ENCODE measurements around the gene INVS.
A peak's percentile ranks its signal among the peaks of the same experiment; 100 is the strongest.
"Not testable (repeated sequence)": the region's sequence is repeated elsewhere in the genome, so short reads cannot be mapped to it uniquely, and the experiment has no call there.

INVS gene

GRCh38 chr9:100074093-100074492, 24.9 kb upstream of the INVS start:
- no peak for DNase-seq
- Histone ChIP-seq H3K36me3 (replicated peaks; ENCODE audit: insufficient read depth, low read length) (no peaks in the 10 kb centered on the region), H2AFZ (ENCODE audit: low read length) (no peak overlapping the region), H3K9me3 (replicated peaks; ENCODE audit: insufficient read depth, low read length) (no peaks in the 10 kb centered on the region), H4K20me1 (ENCODE audit: insufficient read depth, low read length) (no peaks in the 10 kb centered on the region), H3K4me3 (ENCODE audit: low read length) (no peak overlapping the region), H3K27me3 (replicated peaks; ENCODE audit: insufficient read depth, low read length) (no peaks in the 10 kb centered on the region), H3K4me1 (ENCODE audit: low read length) (0 out of 2 replicates have a peak, but pooled peaks cover 4% of the 10 kb centered on the region), H3K9ac (ENCODE audit: low read length) (no peak overlapping the region), H3K9me2 (replicated peaks; ENCODE audit: insufficient read depth, low read length) (no peaks in the 10 kb centered on the region), H3K79me2 (ENCODE audit: low read length) (peaks cover 93% of the 10 kb centered on the region), H3K4me2 (ENCODE audit: low read depth, low read length) (no peak overlapping the region), H3K27ac (ENCODE audit: low read length) (no peak overlapping the region), H3F3A (ENCODE audit: insufficient read depth, low read length) (no peaks in the 10 kb centered on the region)
- TF ChIP-seq EZH2 (optimal IDR thresholded peaks at IDR 0.05; ENCODE audit: low read depth, low read length) (no peak), EZH2phosphoT487 (IDR thresholded peaks at IDR 0.05; ENCODE audit: low read length) (no peak)

- Histone ChIP-seq H3K27me3 (replicated peaks; ENCODE audit: insufficient read depth, low read length) (no peaks in the 10 kb centered on the region), H3K9me2 (replicated peaks; ENCODE audit: insufficient read depth, low read length) (no peaks in the 10 kb centered on the region), H3K4me3 (ENCODE audit: low read length) (no peak overlapping the region), H3K4me2 (ENCODE audit: low read depth, low read length) (no peak overlapping the region), H3K9me3 (replicated peaks; ENCODE audit: insufficient read depth, low read length) (no peaks in the 10 kb centered on the region), H2AFZ (ENCODE audit: low read length) (no peak overlapping the region), H3K4me1 (ENCODE audit: low read length) (0 out of 2 replicates have a peak, but pooled peaks cover 4% of the 10 kb centered on the region), H3K79me2 (ENCODE audit: low read length) (peaks cover 95% of the 10 kb centered on the region), H3K36me3 (replicated peaks; ENCODE audit: insufficient read depth, low read length) (no peaks in the 10 kb centered on the region), H3K27ac (ENCODE audit: low read length) (no peak overlapping the region), H4K20me1 (ENCODE audit: insufficient read depth, low read length) (no peaks in the 10 kb centered on the region), H3K9ac (ENCODE audit: low read length) (no peak overlapping the region), H3F3A (ENCODE audit: insufficient read depth, low read length) (no peaks in the 10 kb centered on the region)
- DNase-seq: no peak
- TF ChIP-seq CTCF (IDR thresholded peaks at IDR 0.05; ENCODE audit: low read length) (no peak), EZH2 (optimal IDR thresholded peaks at IDR 0.05; ENCODE audit: low read depth, low read length) (no peak), EZH2phosphoT487 (IDR thresholded peaks at IDR 0.05; ENCODE audit: low read length) (no peak)
Observed at GRCh38 chr9:100074989-100075388, 24.1 kb upstream of the INVS start.

- not testable (repeated sequence) for H3K9me3 ChIP-seq (replicated peaks; ENCODE audit: insufficient read depth, low read length); H3K4me1 ChIP-seq (ENCODE audit: low read length); DNase-seq; H3K27ac ChIP-seq (ENCODE audit: low read length); H3K4me3 ChIP-seq (ENCODE audit: low read length); H3K27me3 ChIP-seq (replicated peaks; ENCODE audit: insufficient read depth, low read length); H3K9ac ChIP-seq (ENCODE audit: low read length); H3K9me2 ChIP-seq (replicated peaks; ENCODE audit: insufficient read depth, low read length); H2AFZ ChIP-seq (ENCODE audit: low read length); H3F3A ChIP-seq (ENCODE audit: insufficient read depth, low read length); H4K20me1 ChIP-seq (ENCODE audit: insufficient read depth, low read length); H3K4me2 ChIP-seq (ENCODE audit: low read depth, low read length); H3K36me3 ChIP-seq (replicated peaks; ENCODE audit: insufficient read depth, low read length)
- H3K79me2 ChIP-seq (ENCODE audit: low read length): peaks cover 96% of the 10 kb centered on the region
Observed at GRCh38 chr9:100076256-100076655, 22.8 kb upstream of the INVS start.

GRCh38 chr9:100082782-100083181, 16.3 kb upstream of the INVS start:
- Histone ChIP-seq H3K36me3 (replicated peaks; ENCODE audit: insufficient read depth, low read length) (no peaks in the 10 kb centered on the region), H3K27me3 (replicated peaks; ENCODE audit: insufficient read depth, low read length) (no peaks in the 10 kb centered on the region), H3K27ac (ENCODE audit: low read length) (peak overlapping the region; percentile 87; the same call in 1 of the 2 replicates), H3K4me3 (ENCODE audit: low read length) (peak overlapping the region; percentile 55), H3F3A (ENCODE audit: insufficient read depth, low read length) (peaks cover 21% of the 10 kb centered on the region), H3K4me1 (ENCODE audit: low read length) (peaks cover 30% of the 10 kb centered on the region), H3K9me3 (replicated peaks; ENCODE audit: insufficient read depth, low read length) (no peaks in the 10 kb centered on the region), H2AFZ (ENCODE audit: low read length) (no peak overlapping the region), H3K4me2 (ENCODE audit: low read depth, low read length) (peak overlapping the region; percentile 65), H4K20me1 (ENCODE audit: insufficient read depth, low read length) (no peaks in the 10 kb centered on the region; the same call in 1 of the 2 replicates), H3K79me2 (ENCODE audit: low read length) (peaks cover 86% of the 10 kb centered on the region), H3K9ac (ENCODE audit: low read length) (peak overlapping the region; percentile 73; the same call in 1 of the 2 replicates), H3K9me2 (replicated peaks; ENCODE audit: insufficient read depth, low read length) (no peaks in the 10 kb centered on the region)
- DNase-seq: no peak
- no peak for TF ChIP-seq CTCF (IDR thresholded peaks at IDR 0.05; ENCODE audit: low read length)
- no peak for TF ChIP-seq EZH2phosphoT487 (IDR thresholded peaks at IDR 0.05; ENCODE audit: low read length)
- no peak for TF ChIP-seq EZH2 (optimal IDR thresholded peaks at IDR 0.05; ENCODE audit: low read depth, low read length)
